Stimulated activated CD8-positive, alpha-beta memory T cell treated with anti-CD3 and anti-CD28 coated beads, Interleukin-2, amount 100 ng/mL, for 1 hour (primary cell): Measurements from ENCODE around the gene RCL1.
"Not testable (repeated sequence)": the region's sequence is repeated elsewhere in the genome, so short reads cannot be mapped to it uniquely, and the experiment has no call there.

Source experiments
- DNase-seq, 2 donors: peaks; one replicate each; pipeline ENCODE4 v3.0.0-alpha.2; 2020; ENCODE audit warnings: low read depth in 2 of 2

Gene RCL1

DNA sequence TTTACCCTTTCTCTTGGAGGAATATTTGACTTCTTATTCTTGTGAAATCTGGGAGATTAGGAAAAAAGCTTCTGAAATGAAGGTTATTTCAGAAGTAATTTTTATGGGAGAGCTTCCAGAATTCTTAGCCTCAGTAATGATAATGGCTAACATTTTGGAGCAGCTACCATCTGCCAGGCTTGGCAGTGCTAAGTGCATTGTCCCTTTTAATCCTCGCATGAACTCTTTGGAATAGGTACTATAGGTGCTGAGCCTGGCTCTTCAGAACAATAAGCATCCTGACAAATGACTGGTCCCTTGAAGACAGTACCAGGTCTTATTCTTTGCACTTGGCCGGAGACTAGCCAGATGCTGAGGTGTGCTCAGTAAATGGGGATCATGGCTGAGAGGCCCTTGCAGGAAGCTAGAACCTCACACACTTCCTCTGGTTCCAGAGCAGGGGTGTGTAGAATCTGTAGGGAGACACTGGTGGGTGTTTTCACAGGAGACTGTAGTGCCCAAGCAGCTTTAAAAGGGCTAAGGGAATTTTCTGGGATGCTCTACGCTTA lies 90.7 kb downstream of the RCL1 start:
- DNase-seq = no peak

DNA sequence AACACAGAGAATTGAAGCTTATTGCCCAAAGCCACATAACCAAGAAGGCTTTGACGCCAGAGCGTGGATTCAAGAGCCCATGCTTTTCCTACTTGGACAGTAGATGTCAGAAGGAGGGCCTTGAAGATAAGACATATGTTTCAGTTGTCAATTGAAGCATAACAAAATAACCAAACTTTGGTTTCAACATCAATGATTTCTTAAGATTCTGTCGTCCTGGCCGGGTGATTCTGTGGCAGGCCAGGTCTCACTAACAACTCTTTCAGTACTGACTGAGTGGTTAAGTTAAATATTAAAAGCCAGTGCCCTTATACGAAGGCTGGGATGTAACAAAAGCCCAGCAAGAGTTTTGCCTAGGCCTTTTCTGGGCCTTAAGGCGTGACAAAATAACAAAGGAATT lies 94.0 kb downstream of the RCL1 start:
- no peak for DNase-seq

DNA sequence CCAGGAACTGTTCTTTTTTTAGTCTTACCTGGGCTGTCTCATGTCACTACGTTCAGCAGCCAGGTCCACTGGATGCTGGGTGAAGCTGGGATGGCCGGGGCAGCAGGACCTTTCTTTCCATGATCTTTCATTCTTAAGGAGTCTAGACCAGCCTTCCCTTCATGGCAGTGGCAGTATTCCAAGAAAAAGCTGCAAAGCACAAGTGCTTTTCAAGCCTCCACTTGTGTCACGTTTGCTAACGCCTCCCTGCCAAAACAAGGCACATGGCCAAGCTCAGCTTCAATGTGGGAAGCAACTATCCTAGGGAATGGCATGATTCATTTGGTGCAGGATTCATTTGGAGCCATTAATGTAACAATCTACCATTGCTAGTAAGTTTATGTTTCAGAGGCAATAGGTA lies 94.8 kb downstream of the RCL1 start:
- DNase-seq = no peak

DNA sequence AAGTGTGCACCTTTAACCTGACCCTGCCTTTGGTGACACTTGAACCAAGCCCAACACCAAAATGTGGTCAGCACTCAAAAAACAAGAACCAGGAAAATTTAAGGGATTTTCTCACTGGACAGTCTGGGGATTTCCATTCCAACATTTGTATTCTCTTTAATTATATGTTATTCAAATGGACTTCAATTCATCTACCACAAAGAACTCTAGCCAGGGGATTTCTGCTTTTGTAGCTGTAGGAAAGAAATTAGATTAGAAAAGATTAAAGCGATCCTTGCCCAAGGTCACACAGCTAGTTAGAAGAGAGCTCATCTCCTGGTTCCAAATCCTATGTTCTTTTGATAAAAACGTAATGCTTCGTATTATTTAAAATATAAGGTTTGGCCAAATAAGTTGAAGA lies 97.5 kb downstream of the RCL1 start:
- no peak for DNase-seq

GRCh38 chr9:4890929-4891328 lies 98.2 kb downstream of the RCL1 start:
- no peak for DNase-seq

DNA sequence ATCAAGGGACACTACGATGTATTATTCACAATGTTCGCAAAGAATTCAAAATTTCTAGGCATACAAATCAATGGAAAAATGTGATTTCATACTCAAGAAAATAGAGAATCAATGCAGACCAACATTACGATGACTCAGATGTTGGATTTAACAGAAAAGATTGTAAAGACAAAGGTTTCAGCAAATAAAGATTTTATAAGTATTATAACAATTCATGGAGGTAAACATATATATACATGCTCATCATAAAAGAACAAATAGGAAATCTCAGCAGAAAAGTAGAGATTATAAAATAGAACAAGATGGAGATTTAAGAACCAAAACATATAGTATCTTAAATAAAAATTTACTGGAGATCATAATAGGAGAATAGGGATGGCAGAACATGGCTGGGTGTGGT lies 98.9 kb downstream of the RCL1 start:
- DNase-seq = no peak

- no peak for DNase-seq
Observed at GRCh38 chr9:4892501-4893194, 99.9 kb downstream of the RCL1 start.

GRCh38 chr9:4894076-4894475 lies 101.3 kb downstream of the RCL1 start:
- DNase-seq = no peak

DNA sequence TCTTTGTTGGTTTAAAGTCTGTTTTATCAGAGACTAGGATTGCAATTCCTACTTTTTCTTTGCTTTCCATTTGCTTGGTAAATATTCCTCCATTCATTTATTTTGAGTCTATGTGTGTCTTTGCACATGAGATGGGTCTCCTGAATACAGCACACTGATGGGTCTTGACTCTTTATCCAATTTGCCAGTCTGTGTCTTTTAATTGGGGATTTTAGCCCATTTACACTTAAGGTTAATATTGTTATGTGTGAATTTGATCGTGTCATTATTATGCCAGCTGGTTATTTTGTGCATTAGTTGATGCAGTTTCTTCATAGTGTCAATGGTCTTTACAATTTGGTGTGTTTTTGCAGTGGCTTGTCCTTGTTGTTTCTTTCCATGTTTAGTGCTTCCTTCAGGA lies 107.1 kb downstream of the RCL1 start:
- not testable (repeated sequence) for DNase-seq

DNA sequence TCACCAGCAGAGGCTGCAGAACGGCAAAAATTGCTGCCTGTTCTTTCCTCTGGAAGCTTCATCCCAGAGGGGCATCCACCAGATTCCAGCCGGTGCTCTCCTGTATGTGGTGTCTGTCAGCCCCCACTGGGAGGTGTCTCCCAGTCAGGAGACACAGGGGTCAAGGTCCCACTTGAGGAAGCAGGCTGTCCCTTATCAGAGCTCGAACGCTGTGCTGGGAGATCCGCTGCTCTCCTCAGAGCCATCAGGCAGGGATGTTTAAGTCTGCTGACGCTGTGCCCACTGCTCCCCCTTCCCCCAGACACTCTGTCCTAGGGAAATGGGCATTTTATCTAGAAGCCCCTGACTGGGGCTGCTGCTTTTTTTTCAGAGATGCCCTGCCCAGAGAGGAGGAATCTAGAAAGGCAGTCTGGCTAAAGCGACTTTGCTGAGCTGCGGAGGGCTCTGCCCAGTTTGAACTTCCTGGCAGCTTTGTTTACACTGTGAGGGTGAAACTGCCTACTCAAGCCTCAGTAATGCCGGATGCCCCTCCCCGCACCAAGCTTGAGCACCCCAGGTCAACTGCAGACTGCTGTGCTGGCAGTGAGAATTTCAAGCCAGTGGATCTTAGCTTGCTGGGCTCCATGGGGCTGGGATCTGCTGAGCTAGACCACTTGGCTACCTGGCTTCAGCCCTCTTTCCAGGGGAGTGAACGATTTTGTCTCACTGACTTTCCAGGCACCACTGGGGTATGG lies 108.8 kb downstream of the RCL1 start:
- DNase-seq = not testable (repeated sequence)

DNA sequence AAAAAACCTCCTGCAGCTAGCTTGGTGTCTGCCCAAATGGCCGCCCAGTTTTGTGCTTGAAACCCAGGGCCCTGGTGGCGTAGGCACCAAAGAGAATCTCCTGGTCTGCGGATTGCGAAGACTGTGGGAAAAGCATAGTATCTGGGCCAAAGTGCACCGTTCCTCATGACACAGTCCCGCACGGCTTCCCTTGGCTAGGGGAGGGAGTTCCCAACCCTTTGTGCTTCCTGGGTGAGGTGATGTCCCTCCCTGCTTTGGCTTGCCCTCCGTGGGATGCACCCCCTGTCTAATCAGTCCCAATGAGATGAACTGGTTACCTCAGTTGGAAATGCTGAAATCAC lies 109.4 kb downstream of the RCL1 start:
- no peak for DNase-seq

GRCh38 chr9:4904322-4905134 lies 111.8 kb downstream of the RCL1 start:
- DNase-seq = no peak

GRCh38 chr9:4905135-4905490 lies 112.4 kb downstream of the RCL1 start:
- no peak for DNase-seq
